ENCODE results near the gene PPP1CA.

DNA sequence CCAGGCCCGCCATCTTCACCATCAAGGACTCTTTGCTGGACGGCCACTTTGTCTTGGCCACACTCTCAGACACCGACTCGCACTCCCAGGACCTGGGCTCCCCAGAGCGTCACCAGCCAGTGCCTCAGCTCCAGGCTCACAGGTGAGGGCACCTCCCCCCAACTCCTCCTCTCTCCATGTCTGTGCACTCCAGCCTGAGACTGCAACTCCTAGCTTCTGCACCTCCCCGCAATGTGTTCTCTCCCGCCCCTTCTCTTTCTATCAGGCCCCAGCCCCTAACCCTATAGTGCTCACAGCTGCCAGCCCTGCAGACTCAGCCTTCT lies 5.4 kb downstream of the PPP1CA start:
- TF ChIP-seq, protein P1, sequence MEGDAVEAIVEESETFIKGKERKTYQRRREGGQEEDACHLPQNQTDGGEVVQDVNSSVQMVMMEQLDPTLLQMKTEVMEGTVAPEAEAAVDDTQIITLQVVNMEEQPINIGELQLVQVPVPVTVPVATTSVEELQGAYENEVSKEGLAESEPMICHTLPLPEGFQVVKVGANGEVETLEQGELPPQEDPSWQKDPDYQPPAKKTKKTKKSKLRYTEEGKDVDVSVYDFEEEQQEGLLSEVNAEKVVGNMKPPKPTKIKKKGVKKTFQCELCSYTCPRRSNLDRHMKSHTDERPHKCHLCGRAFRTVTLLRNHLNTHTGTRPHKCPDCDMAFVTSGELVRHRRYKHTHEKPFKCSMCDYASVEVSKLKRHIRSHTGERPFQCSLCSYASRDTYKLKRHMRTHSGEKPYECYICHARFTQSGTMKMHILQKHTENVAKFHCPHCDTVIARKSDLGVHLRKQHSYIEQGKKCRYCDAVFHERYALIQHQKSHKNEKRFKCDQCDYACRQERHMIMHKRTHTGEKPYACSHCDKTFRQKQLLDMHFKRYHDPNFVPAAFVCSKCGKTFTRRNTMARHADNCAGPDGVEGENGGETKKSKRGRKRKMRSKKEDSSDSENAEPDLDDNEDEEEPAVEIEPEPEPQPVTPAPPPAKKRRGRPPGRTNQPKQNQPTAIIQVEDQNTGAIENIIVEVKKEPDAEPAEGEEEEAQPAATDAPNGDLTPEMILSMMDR (IDR thresholded peaks at IDR 0.05; ENCODE audit: insufficient read depth, low read depth, low read length), result no peak
- no peak for TF ChIP-seq EZH2 (IDR thresholded peaks at IDR 0.05; ENCODE audit: insufficient read depth, low read length)
